ENCODE results near the gene APOLD1. TPM values are rescaled to one million over a fixed set of nuclear protein-coding genes. Genes with fewer than 3 reads are reported as not detected.

Gene APOLD1
- total RNA-seq, 1 donor = 3.3 TPM

- Histone ChIP-seq H3K4me1 (ENCODE audit: insufficient read depth, low read length) (peaks cover 28% of the 10 kb centered on the region), H3K36me3 (ENCODE audit: insufficient read depth, low read length) (peaks cover 6% of the 10 kb centered on the region), H2AFZ (ENCODE audit: low read length) (peak overlapping the region; percentile 70), H3K9me3 (ENCODE audit: low read depth, low read length) (no peaks in the 10 kb centered on the region), H4K20me1 (ENCODE audit: insufficient read depth, low read length) (no peaks in the 10 kb centered on the region), H3K27me3 (ENCODE audit: insufficient read depth, low read length) (no peaks in the 10 kb centered on the region), H3K79me2 (ENCODE audit: insufficient read depth, low read length) (peaks cover 64% of the 10 kb centered on the region), H3K4me2 (ENCODE audit: insufficient read depth, low read length) (no peak overlapping the region), H3K27ac (ENCODE audit: low read depth, low read length) (no peak overlapping the region), H3K4me3 (ENCODE audit: insufficient read depth, low read length) (no peak overlapping the region)
- DNase-seq (ENCODE audit: insufficient read length, low spot score, missing footprints) = no peak
- no peak for TF ChIP-seq CTCF (IDR thresholded peaks at IDR 0.05; ENCODE audit: extremely low read depth, low read depth, low read length)
These were observed 40.7 kb upstream of the APOLD1 start for GRCh38 chr12:12744546-12745305.

- Histone ChIP-seq H3K79me2 (ENCODE audit: insufficient read depth, low read length) (peaks cover 57% of the 10 kb centered on the region), H3K36me3 (ENCODE audit: insufficient read depth, low read length) (peaks cover 3% of the 10 kb centered on the region), H3K27me3 (ENCODE audit: insufficient read depth, low read length) (no peaks in the 10 kb centered on the region), H3K4me1 (ENCODE audit: insufficient read depth, low read length) (peaks cover 28% of the 10 kb centered on the region), H4K20me1 (ENCODE audit: insufficient read depth, low read length) (no peaks in the 10 kb centered on the region), H2AFZ (ENCODE audit: low read length) (no peak overlapping the region), H3K9me3 (ENCODE audit: low read depth, low read length) (no peaks in the 10 kb centered on the region), H3K4me2 (ENCODE audit: insufficient read depth, low read length) (no peak overlapping the region), H3K27ac (ENCODE audit: low read depth, low read length) (no peak overlapping the region), H3K4me3 (ENCODE audit: insufficient read depth, low read length) (no peak overlapping the region)
- TF ChIP-seq CTCF (IDR thresholded peaks at IDR 0.05; ENCODE audit: extremely low read depth, low read depth, low read length) = no peak
- no peak for DNase-seq (ENCODE audit: insufficient read length, low spot score, missing footprints)
These were observed 39.8 kb upstream of the APOLD1 start for GRCh38 chr12:12745576-12746211.

GRCh38 chr12:12747278-12747677, 38.2 kb upstream of the APOLD1 start:
- peaks cover 22% of the 10 kb centered on the region for H3K4me1 ChIP-seq (ENCODE audit: insufficient read depth, low read length)
- no peak overlapping the region for H3K4me3 ChIP-seq (ENCODE audit: insufficient read depth, low read length)
- H3K27ac ChIP-seq (ENCODE audit: low read depth, low read length) = peak overlapping the region; percentile 13
- no peaks in the 10 kb centered on the region for H4K20me1 ChIP-seq (ENCODE audit: insufficient read depth, low read length)
- H3K4me2 ChIP-seq (ENCODE audit: insufficient read depth, low read length) = no peak overlapping the region
- peaks cover 8% of the 10 kb centered on the region for H3K36me3 ChIP-seq (ENCODE audit: insufficient read depth, low read length)
- no peak overlapping the region for H2AFZ ChIP-seq (ENCODE audit: low read length)
- DNase-seq (ENCODE audit: insufficient read length, low spot score, missing footprints) = no peak
- no peak for TF ChIP-seq CTCF (IDR thresholded peaks at IDR 0.05; ENCODE audit: extremely low read depth, low read depth, low read length)
- H3K9me3 ChIP-seq (ENCODE audit: low read depth, low read length) = no peaks in the 10 kb centered on the region
- H3K79me2 ChIP-seq (ENCODE audit: insufficient read depth, low read length) = peaks cover 53% of the 10 kb centered on the region
- H3K27me3 ChIP-seq (ENCODE audit: insufficient read depth, low read length) = no peaks in the 10 kb centered on the region

- Histone ChIP-seq H3K9me3 (ENCODE audit: low read depth, low read length) (no peaks in the 10 kb centered on the region), H3K79me2 (ENCODE audit: insufficient read depth, low read length) (peaks cover 56% of the 10 kb centered on the region), H3K27ac (ENCODE audit: low read depth, low read length) (peak overlapping the region; percentile 13), H3K36me3 (ENCODE audit: insufficient read depth, low read length) (peaks cover 8% of the 10 kb centered on the region), H3K4me2 (ENCODE audit: insufficient read depth, low read length) (no peak overlapping the region), H2AFZ (ENCODE audit: low read length) (peak overlapping the region; percentile 35), H3K4me3 (ENCODE audit: insufficient read depth, low read length) (no peak overlapping the region), H3K4me1 (ENCODE audit: insufficient read depth, low read length) (peaks cover 22% of the 10 kb centered on the region), H3K27me3 (ENCODE audit: insufficient read depth, low read length) (no peaks in the 10 kb centered on the region), H4K20me1 (ENCODE audit: insufficient read depth, low read length) (no peaks in the 10 kb centered on the region)
- no peak for DNase-seq (ENCODE audit: insufficient read length, low spot score, missing footprints)
- TF ChIP-seq CTCF (IDR thresholded peaks at IDR 0.05; ENCODE audit: extremely low read depth, low read depth, low read length) = no peak
These were observed 37.4 kb upstream of the APOLD1 start for GRCh38 chr12:12748044-12748443.
